OCI-LY1 (cell line): ENCODE results near the gene HARBI1.

Source experiments
- H2AFZ ChIP-seq: fragments of 200-600 bp; sonication (generic), shearing (Covaris generic); 2 replicates; pipeline ENCODE4 v1.6.0; 2014; ENCODE audit warnings: antibody characterized with exemption, mild to moderate bottlenecking, low read length
- H3F3A ChIP-seq: fragments of 200-600 bp; sonication (generic), shearing (Covaris generic); 2 replicates; pipeline ENCODE4 v1.6.0; 2014; ENCODE audit warnings: mild to moderate bottlenecking, antibody characterized with exemption, low read length, moderate library complexity; ENCODE audit not compliant: insufficient read depth
- H3K27ac ChIP-seq: fragments of 200-600 bp; sonication (generic); 2 replicates; pipeline ENCODE4 v1.5.1; 2014; ENCODE audit warnings: low read length, mixed run types, mild to moderate bottlenecking, low read depth; ENCODE audit not compliant: poor library complexity, severe bottlenecking
- H3K27me3 ChIP-seq: fragments of 200-600 bp; sonication (generic); 2 replicates; pipeline ENCODE4 v1.6.0; 2014; ENCODE audit warnings: antibody characterized with exemption, mild to moderate bottlenecking, low read length, moderate library complexity; ENCODE audit not compliant: insufficient read depth
- H3K36me3 ChIP-seq: fragments of 200-600 bp; sonication (generic); 2 replicates; pipeline ENCODE4 v1.6.1; 2014; ENCODE audit warnings: mild to moderate bottlenecking, antibody characterized with exemption, low read length, moderate library complexity, mixed read lengths; ENCODE audit not compliant: insufficient read depth
- H3K4me1 ChIP-seq: fragments of 200-600 bp; sonication (generic); 2 replicates; pipeline ENCODE4 v1.5.1; 2014; ENCODE audit warnings: mild to moderate bottlenecking, low read length, moderate library complexity; ENCODE audit not compliant: insufficient read depth, severe bottlenecking
- H3K4me2 ChIP-seq: fragments of 200-600 bp; sonication (generic), shearing (Covaris generic); 2 replicates; pipeline ENCODE4 v1.6.1; 2014; ENCODE audit warnings: low read length
- H3K4me3 ChIP-seq: fragments of 200-600 bp; sonication (generic); 2 replicates; pipeline ENCODE4 v1.5.1; 2014; ENCODE audit warnings: low read length, low read depth, mild to moderate bottlenecking, mixed read lengths; ENCODE audit not compliant: poor library complexity, severe bottlenecking
- H3K79me2 ChIP-seq: fragments of 200-600 bp; shearing (Covaris generic); 2 replicates; pipeline ENCODE4 v1.6.1; 2016; ENCODE audit warnings: mixed run types, low read length, mixed read lengths; ENCODE audit not compliant: insufficient read depth
- H3K9ac ChIP-seq: fragments of 200-600 bp; sonication (generic), shearing (Covaris generic); 2 replicates; pipeline ENCODE4 v1.6.1; 2014; ENCODE audit warnings: mild to moderate bottlenecking, low read length, mixed read lengths
- H3K9me2 ChIP-seq: fragments of 200-600 bp; sonication (generic), shearing (Covaris generic); 2 replicates; pipeline ENCODE4 v1.6.1; 2014; ENCODE audit warnings: low read depth, mild to moderate bottlenecking, low read length, mixed read lengths
- H3K9me3 ChIP-seq: fragments of 200-600 bp; shearing (Covaris generic); 2 replicates; pipeline ENCODE4 v1.6.1; 2014; ENCODE audit warnings: low read length, mixed read lengths
- H4K20me1 ChIP-seq: fragments of 200-600 bp; sonication (generic), shearing (Covaris generic); 2 replicates; pipeline ENCODE4 v1.6.0; 2016; ENCODE audit warnings: mild to moderate bottlenecking, low read length; ENCODE audit not compliant: insufficient read depth
- CTCF ChIP-seq: fragments of 200-600 bp; sonication (generic), shearing (Covaris generic); IDR thresholded peaks from 2 replicates; pipeline ENCODE4 v1.5.1; 2017; ENCODE audit warnings: mild to moderate bottlenecking, antibody characterized with exemption, low read length, moderate library complexity, mixed read lengths
- EZH2 ChIP-seq: fragments of 200-600 bp; sonication (generic), shearing (Covaris generic); IDR thresholded peaks from 2 replicates; pipeline ENCODE4 v1.8.0; 2017; ENCODE audit warnings: borderline replicate concordance, mixed run types, mild to moderate bottlenecking, antibody characterized with exemption, low read length, moderate library complexity, mixed read lengths

Gene HARBI1

GRCh38 chr11:46559815-46560214 is 57.2 kb downstream of the HARBI1 start:
- Histone ChIP-seq H3K4me2 (peak overlapping the region; percentile 64), H2AFZ (no peak overlapping the region), H3K9me2 (no peaks in the 10 kb centered on the region), H3F3A (no peaks in the 10 kb centered on the region), H3K9me3 (no peaks in the 10 kb centered on the region), H3K9ac (peak overlapping the region; percentile 48; the same call in 1 of the 2 replicates), H3K36me3 (no peaks in the 10 kb centered on the region), H3K4me1 (peaks cover 50% of the 10 kb centered on the region), H3K79me2 (peaks cover 52% of the 10 kb centered on the region), H3K4me3 (peak overlapping the region; percentile 49), H3K27ac (peak overlapping the region; percentile 83), H4K20me1 (no peaks in the 10 kb centered on the region), H3K27me3 (no peaks in the 10 kb centered on the region)
- TF ChIP-seq EZH2 (no peak), CTCF (no peak)

- H4K20me1 ChIP-seq: no peaks in the 10 kb centered on the region
- no peak overlapping the region for H3K27ac ChIP-seq
- no peak overlapping the region for H3K4me3 ChIP-seq
- H3K9ac ChIP-seq: no peak overlapping the region
- H3K79me2 ChIP-seq: peaks cover 62% of the 10 kb centered on the region
- H3K4me1 ChIP-seq: peaks cover 57% of the 10 kb centered on the region
- H3K4me2 ChIP-seq: no peak overlapping the region
- H3F3A ChIP-seq: no peaks in the 10 kb centered on the region
- no peak for TF ChIP-seq CTCF
- TF ChIP-seq EZH2: no peak
- H2AFZ ChIP-seq: no peak overlapping the region
- H3K9me2 ChIP-seq: no peaks in the 10 kb centered on the region
- H3K27me3 ChIP-seq: no peaks in the 10 kb centered on the region
- H3K36me3 ChIP-seq: no peaks in the 10 kb centered on the region
- no peaks in the 10 kb centered on the region for H3K9me3 ChIP-seq
Measured at GRCh38 chr11:46557684-46558151, 59.3 kb downstream of the HARBI1 start.

GRCh38 chr11:46555267-46556054 is 61.6 kb downstream of the HARBI1 start:
- Histone ChIP-seq H3K27ac (no peak overlapping the region), H3K4me1 (peaks cover 37% of the 10 kb centered on the region), H3K4me3 (no peak overlapping the region)

More at GRCh38 chr11:46555267-46556054, 61.6 kb downstream of the HARBI1 start:
- TF ChIP-seq CTCF (no peak), EZH2 (no peak)
- no peak overlapping the region for H2AFZ ChIP-seq
- H3K9ac ChIP-seq: no peak overlapping the region
- H3F3A ChIP-seq: no peaks in the 10 kb centered on the region
- no peaks in the 10 kb centered on the region for H4K20me1 ChIP-seq
- no peak overlapping the region for H3K4me2 ChIP-seq
- H3K9me3 ChIP-seq: no peaks in the 10 kb centered on the region
- H3K27me3 ChIP-seq: no peaks in the 10 kb centered on the region
- no peaks in the 10 kb centered on the region for H3K9me2 ChIP-seq
- H3K36me3 ChIP-seq: no peaks in the 10 kb centered on the region
- peaks cover 56% of the 10 kb centered on the region for H3K79me2 ChIP-seq
